Tibial nerve (tissue), 4 donors: Measurements from ENCODE around the gene PAX1. TPM values are rescaled to one million over a fixed set of nuclear protein-coding genes. Genes with fewer than 3 reads are reported as not detected.

Source experiments
- DNase-seq, 2 donors: peaks; one replicate each; pipeline ENCODE4 v3.0.0-alpha.2; 2019; ENCODE audit warnings: low spot score in 2 of 2
- H3K27ac ChIP-seq, 4 donors: fragments of 200-600 bp; sonication (generic) in 3 of 4; one replicate each; pipeline ENCODE4 v1.5.1; 2017 to 2019; ENCODE audit warnings: mild to moderate bottlenecking in 1 of 4
- H3K27me3 ChIP-seq, 2 donors: fragments of 200-600 bp; sonication (generic) in 1 of 2; one replicate each; pipeline versions ENCODE4 v1.5.1 to v1.6.0; 2017 to 2019
- H3K36me3 ChIP-seq, 3 donors: fragments of 200-600 bp; sonication (generic); one replicate each; pipeline ENCODE4 v1.5.1; 2018 to 2019
- H3K4me1 ChIP-seq, 4 donors: fragments of 200-600 bp; sonication (generic) in 3 of 4; one replicate each; pipeline ENCODE4 v1.5.1; 2017 to 2019
- H3K4me3 ChIP-seq, 4 donors: fragments of 200-600 bp; sonication (generic) in 3 of 4; one replicate each; pipeline ENCODE4 v1.5.1; 2017 to 2019; ENCODE audit warnings: mild to moderate bottlenecking in 1 of 4, moderate library complexity in 1 of 4
- H3K9me3 ChIP-seq, 4 donors: fragments of 200-600 bp; sonication (generic) in 3 of 4; one replicate each; pipeline ENCODE4 v1.5.1; 2017 to 2019
- EP300 ChIP-seq, 2 donors: sonication (generic); formaldehyde crosslinking; IDR thresholded peaks; one replicate each; pipeline ENCODE4 v1.6.1; 2017; ENCODE audit warnings: antibody characterized with exemption in 2 of 2, mild to moderate bottlenecking in 1 of 2
- POLR2A ChIP-seq, 2 donors: fragments of 450-650 bp; IDR thresholded peaks; one replicate each; pipeline ENCODE4 v1.6.1; 2017; ENCODE audit warnings: antibody characterized with exemption in 2 of 2, mild to moderate bottlenecking in 2 of 2, moderate library complexity in 2 of 2
- WGBS, 2 donors: methylation state at CpG; one replicate each; pipeline ENCODE4 v1.1.5; 2018; 5-methylcytosine and 5-hydroxymethylcytosine counted together
- total RNA-seq, 4 donors: library from RNA; depleted of rRNA; stranded (reverse); fragments of >200 nt; gene quantifications; one replicate each; pipeline ENCODE4 v1.1.0, GENCODE V29; 2016
- TF ChIP-seq, protein P1 (sequence below), 5 experiments: fragments of 200-600 bp in 3 of 5; fragments of 450-650 bp in 2 of 5; sonication (generic) in 3 of 5; IDR thresholded peaks; one replicate each; pipeline ENCODE4 v1.5.1; 2016 to 2019; ENCODE audit warnings: antibody characterized with exemption in 5 of 5, mild to moderate bottlenecking in 3 of 5, moderate library complexity in 2 of 5

Gene PAX1
- not detected for total RNA-seq

- DNase-seq, result no peak
- Histone ChIP-seq H3K4me3 (peak within 1 kb of the TSS in 1 of 4 donors; percentile 23), H3K9me3 (no peaks in the 10 kb centered on the region), H3K27me3 (peaks cover 0 to 97% of the 10 kb centered on the region in 2 donors), H3K36me3 (no peaks in the 10 kb centered on the region), H3K27ac (no peak within 1 kb of the TSS), H3K4me1 (peaks cover 0 to 41% (median 0%) of the 10 kb centered on the region in 4 donors)
- 1 to 2% methylated on average over 48 to 55 of the region's 73 CpGs for WGBS, 2 donors
- TF ChIP-seq, protein P1, sequence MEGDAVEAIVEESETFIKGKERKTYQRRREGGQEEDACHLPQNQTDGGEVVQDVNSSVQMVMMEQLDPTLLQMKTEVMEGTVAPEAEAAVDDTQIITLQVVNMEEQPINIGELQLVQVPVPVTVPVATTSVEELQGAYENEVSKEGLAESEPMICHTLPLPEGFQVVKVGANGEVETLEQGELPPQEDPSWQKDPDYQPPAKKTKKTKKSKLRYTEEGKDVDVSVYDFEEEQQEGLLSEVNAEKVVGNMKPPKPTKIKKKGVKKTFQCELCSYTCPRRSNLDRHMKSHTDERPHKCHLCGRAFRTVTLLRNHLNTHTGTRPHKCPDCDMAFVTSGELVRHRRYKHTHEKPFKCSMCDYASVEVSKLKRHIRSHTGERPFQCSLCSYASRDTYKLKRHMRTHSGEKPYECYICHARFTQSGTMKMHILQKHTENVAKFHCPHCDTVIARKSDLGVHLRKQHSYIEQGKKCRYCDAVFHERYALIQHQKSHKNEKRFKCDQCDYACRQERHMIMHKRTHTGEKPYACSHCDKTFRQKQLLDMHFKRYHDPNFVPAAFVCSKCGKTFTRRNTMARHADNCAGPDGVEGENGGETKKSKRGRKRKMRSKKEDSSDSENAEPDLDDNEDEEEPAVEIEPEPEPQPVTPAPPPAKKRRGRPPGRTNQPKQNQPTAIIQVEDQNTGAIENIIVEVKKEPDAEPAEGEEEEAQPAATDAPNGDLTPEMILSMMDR (IDR thresholded peaks at IDR 0.05), result no peak
- no peak for TF ChIP-seq EP300 (IDR thresholded peaks at IDR 0.05)
- no peak for TF ChIP-seq POLR2A (IDR thresholded peaks at IDR 0.05)
Measured at GRCh38 chr20:21705575-21706260, at the start of gene PAX1. TSS of gene PAX1 (plus strand) at chr20:21705664. CDS start at chr20:21705713, 49 bp downstream.

DNA sequence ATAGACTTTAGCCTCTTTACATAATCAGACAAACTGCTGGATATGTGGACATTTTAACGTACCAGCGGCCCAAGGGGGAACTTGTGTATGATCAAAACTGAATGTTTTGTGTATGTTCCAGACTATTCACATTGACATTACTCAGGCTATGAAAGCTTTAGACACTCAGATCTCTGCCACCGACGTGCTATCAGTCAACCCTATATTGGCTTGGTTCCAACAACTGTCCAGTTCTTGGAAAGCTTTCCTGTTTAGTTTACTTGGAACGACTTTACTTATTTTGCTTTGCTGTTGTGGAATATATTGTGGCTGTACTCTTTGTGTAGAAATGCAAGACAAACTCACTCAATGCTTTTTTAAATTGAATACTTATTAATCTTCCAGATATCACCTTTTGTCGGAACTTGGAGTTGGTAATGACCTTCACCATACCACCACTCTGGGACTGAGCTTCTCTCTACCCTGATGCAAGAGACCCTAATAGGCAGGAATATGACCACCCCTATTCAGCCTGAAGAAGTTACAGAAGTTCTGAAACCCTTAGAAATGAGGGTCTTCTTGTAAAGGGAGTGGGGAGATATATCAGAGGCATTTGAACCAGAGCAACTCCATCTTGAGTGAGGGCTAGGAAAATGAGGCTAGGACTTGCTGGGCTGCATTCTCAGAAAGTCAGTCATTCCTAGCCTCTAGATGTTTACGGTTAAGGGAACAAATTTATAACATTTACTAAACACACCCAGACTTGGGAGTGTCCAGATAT is 49.0 kb upstream of the PAX1 start:
- H3K4me3 ChIP-seq, result no peak overlapping the region
- H3K27ac ChIP-seq, result no peak overlapping the region
- no peaks in the 10 kb centered on the region for H3K36me3 ChIP-seq
- H3K9me3 ChIP-seq, result no peaks in the 10 kb centered on the region
- no peak for DNase-seq
- H3K27me3 ChIP-seq, result no peaks in the 10 kb centered on the region
- 51 to 56% methylated on average over 7 of the region's 7 CpGs for WGBS, 2 donors
- no peaks in the 10 kb centered on the region for H3K4me1 ChIP-seq
- TF ChIP-seq, protein P1 (IDR thresholded peaks at IDR 0.05), result no peak
- TF ChIP-seq POLR2A (IDR thresholded peaks at IDR 0.05), result no peak

DNA sequence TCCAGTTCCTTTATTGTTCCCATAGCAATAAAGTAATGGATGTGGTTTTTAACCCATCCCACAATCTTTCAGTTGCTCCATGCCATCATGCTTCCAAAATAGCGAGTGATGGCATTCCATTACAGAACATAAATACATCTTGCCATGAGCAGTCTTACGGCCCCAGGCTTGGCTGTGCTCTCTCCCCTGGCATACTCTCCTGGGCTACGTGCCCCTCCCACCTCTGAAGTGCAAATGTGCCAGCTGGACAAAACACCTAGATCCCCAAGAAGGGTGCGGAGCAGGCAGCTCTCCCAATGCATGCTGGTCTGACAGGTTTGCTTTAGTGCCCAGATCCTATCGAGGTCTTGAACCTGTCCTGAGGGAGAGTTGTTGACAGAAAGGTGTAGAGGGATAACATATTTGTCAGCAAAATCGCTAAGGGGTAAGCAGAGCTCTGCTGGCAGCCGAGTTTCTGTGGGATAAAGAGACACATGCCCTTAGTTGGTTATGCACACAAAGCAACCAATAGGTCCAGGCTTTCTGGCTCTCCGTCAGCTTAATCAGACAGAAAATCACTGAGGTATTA is 43.9 kb upstream of the PAX1 start:
- Histone ChIP-seq H3K27me3 (no peaks in the 10 kb centered on the region), H3K27ac (no peak overlapping the region), H3K36me3 (no peaks in the 10 kb centered on the region), H3K4me3 (no peak overlapping the region), H3K9me3 (no peaks in the 10 kb centered on the region), H3K4me1 (no peaks in the 10 kb centered on the region)
- WGBS, 2 donors, result 65 to 68% methylated on average over 8 of the region's 8 CpGs
- TF ChIP-seq EP300 (IDR thresholded peaks at IDR 0.05) (no peak), POLR2A (IDR thresholded peaks at IDR 0.05) (no peak)
- TF ChIP-seq, protein P1 (IDR thresholded peaks at IDR 0.05), result no peak
- no peak for DNase-seq

GRCh38 chr20:21663465-21663864 is 42.0 kb upstream of the PAX1 start:
- WGBS, 2 donors, result 73 to 90% methylated on average over 2 of the region's 2 CpGs
- Histone ChIP-seq H3K9me3 (no peaks in the 10 kb centered on the region), H3K4me3 (no peak overlapping the region), H3K4me1 (no peaks in the 10 kb centered on the region), H3K27ac (no peak overlapping the region), H3K36me3 (no peaks in the 10 kb centered on the region), H3K27me3 (no peaks in the 10 kb centered on the region)
- no peak for DNase-seq
- TF ChIP-seq EP300 (IDR thresholded peaks at IDR 0.05) (no peak), POLR2A (IDR thresholded peaks at IDR 0.05) (no peak)
- TF ChIP-seq, protein P1 (IDR thresholded peaks at IDR 0.05), result no peak
